OCI-LY3 (cell line): ENCODE results near the gene TDP1.

Experiments used
- EZH2phosphoT487 ChIP-seq: fragments of 200-600 bp; shearing (Covaris generic); IDR thresholded peaks from 2 replicates; pipeline ENCODE4 v1.6.1; 2018; ENCODE audit warnings: antibody characterized with exemption, mixed run types, low read depth
- TF ChIP-seq, protein P1 (sequence below): fragments of 200-600, 300-600 bp; sonication (generic); IDR thresholded peaks from 2 replicates; pipeline ENCODE4 v1.5.1; 2014; ENCODE audit warnings: antibody characterized with exemption, low read length, low read depth

GRCh38 chr14:89955022-89955744, 544 bp upstream of the TDP1 start:
- TF ChIP-seq, protein P1, sequence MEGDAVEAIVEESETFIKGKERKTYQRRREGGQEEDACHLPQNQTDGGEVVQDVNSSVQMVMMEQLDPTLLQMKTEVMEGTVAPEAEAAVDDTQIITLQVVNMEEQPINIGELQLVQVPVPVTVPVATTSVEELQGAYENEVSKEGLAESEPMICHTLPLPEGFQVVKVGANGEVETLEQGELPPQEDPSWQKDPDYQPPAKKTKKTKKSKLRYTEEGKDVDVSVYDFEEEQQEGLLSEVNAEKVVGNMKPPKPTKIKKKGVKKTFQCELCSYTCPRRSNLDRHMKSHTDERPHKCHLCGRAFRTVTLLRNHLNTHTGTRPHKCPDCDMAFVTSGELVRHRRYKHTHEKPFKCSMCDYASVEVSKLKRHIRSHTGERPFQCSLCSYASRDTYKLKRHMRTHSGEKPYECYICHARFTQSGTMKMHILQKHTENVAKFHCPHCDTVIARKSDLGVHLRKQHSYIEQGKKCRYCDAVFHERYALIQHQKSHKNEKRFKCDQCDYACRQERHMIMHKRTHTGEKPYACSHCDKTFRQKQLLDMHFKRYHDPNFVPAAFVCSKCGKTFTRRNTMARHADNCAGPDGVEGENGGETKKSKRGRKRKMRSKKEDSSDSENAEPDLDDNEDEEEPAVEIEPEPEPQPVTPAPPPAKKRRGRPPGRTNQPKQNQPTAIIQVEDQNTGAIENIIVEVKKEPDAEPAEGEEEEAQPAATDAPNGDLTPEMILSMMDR = no peak
- no peak for TF ChIP-seq EZH2phosphoT487
